WTC11 (cell line): ENCODE measurements around the gene POLA1. TPM values are rescaled to one million over a fixed set of nuclear protein-coding genes. Genes with fewer than 3 reads are reported as not detected.

Source experiments
- ATAC-seq: fragments of 200-7000 bp; cut with Tn5 transposase; 2 replicates; pipeline ENCODE4 v1.10.0; 2021; ENCODE audit warnings: mild to moderate bottlenecking, moderate library complexity
- CTCF ChIA-PET: fragments of 300-600 bp; sonication (Branson Sonifier 250); formaldehyde crosslinking; loops from one replicate; lab custom pipeline; 2021; ENCODE audit warnings: antibody characterized with exemption; lab: Charles Lee
- POLR2A ChIA-PET: fragments of 350-600 bp; sonication (Branson Sonifier 250); formaldehyde crosslinking; loops from one replicate; lab custom pipeline; 2021; ENCODE audit warnings: antibody characterized with exemption; lab: Charles Lee
- DNase-seq: peaks from one replicate; pipeline ENCODE4 v3.0.0; 2021; ENCODE audit warnings: low spot score
- H3K27ac Mint-ChIP-seq: 2 replicates; pipeline ENCODE4 v1.8.0; 2021; ENCODE audit warnings: mixed read lengths
- H3K27me3 Mint-ChIP-seq: 2 replicates; pipeline ENCODE4 v1.8.0; 2021; ENCODE audit warnings: low read depth, mild to moderate bottlenecking, moderate library complexity, mixed read lengths
- H3K36me3 Mint-ChIP-seq: 2 replicates; pipeline ENCODE4 v1.8.0; 2021; ENCODE audit warnings: mixed read lengths
- H3K4me1 Mint-ChIP-seq: 2 replicates; pipeline ENCODE4 v1.8.0; 2022; ENCODE audit warnings: mixed read lengths
- H3K4me3 Mint-ChIP-seq: 2 replicates; pipeline ENCODE4 v1.8.0; 2021; ENCODE audit warnings: mild to moderate bottlenecking, moderate library complexity, mixed read lengths
- H3K9me3 Mint-ChIP-seq: 2 replicates; pipeline ENCODE4 v1.8.0; 2021; ENCODE audit warnings: mixed read lengths
- AFF4 ChIP-seq: sonication (generic); formaldehyde crosslinking; IDR thresholded peaks from 2 replicates; pipeline ENCODE4 v1.8.1; 2023; ENCODE audit warnings: mild to moderate bottlenecking, missing genetic modification reagents, borderline replicate concordance
- CREM ChIP-seq: sonication (generic); formaldehyde crosslinking; IDR thresholded peaks from 2 replicates; pipeline ENCODE4 v1.8.1; 2022; ENCODE audit warnings: mild to moderate bottlenecking, missing genetic modification reagents, moderate library complexity
- CTCF ChIP-seq: fragments of 200-600 bp; IDR thresholded peaks from 2 replicates; pipeline ENCODE4 v1.8.0; 2022; ENCODE audit warnings: antibody characterized with exemption
- E2F4 ChIP-seq: sonication (generic); formaldehyde crosslinking; IDR thresholded peaks from 2 replicates; pipeline ENCODE4 v1.8.1; 2022; ENCODE audit warnings: low read depth, mild to moderate bottlenecking, moderate library complexity, missing genetic modification reagents, borderline replicate concordance
- ERG ChIP-seq: fragments of 250-450 bp; sonication (Bioruptor Pico); IDR thresholded peaks from 2 replicates; pipeline ENCODE4 v1.8.0; 2021; ENCODE audit warnings: mild to moderate bottlenecking
- ESRRA ChIP-seq: sonication (generic); formaldehyde crosslinking; IDR thresholded peaks from 2 replicates; pipeline ENCODE4 v1.8.1; 2022; ENCODE audit warnings: mild to moderate bottlenecking, missing genetic modification reagents, borderline replicate concordance
- FOXP4 ChIP-seq: sonication (generic); formaldehyde crosslinking; IDR thresholded peaks from 2 replicates; pipeline ENCODE4 v1.8.0; 2022; ENCODE audit warnings: mild to moderate bottlenecking, missing genetic modification reagents
- HMGA2 ChIP-seq: fragments of 250-450 bp; sonication (Bioruptor Pico); IDR thresholded peaks from 2 replicates; pipeline ENCODE4 v1.4.0; 2021; ENCODE audit warnings: mild to moderate bottlenecking, moderate library complexity
- IRF1 ChIP-seq: sonication (generic); formaldehyde crosslinking; IDR thresholded peaks from 2 replicates; pipeline ENCODE4 v1.8.0; 2023; ENCODE audit warnings: missing genetic modification reagents
- NR1H2 ChIP-seq: sonication (generic); formaldehyde crosslinking; IDR thresholded peaks from 2 replicates; pipeline ENCODE4 v1.9.0; 2021; ENCODE audit warnings: mild to moderate bottlenecking, moderate library complexity, missing genetic modification reagents
- NR2C2 ChIP-seq: sonication (generic); formaldehyde crosslinking; IDR thresholded peaks from 2 replicates; pipeline ENCODE4 v1.8.0; 2022; ENCODE audit warnings: mild to moderate bottlenecking, missing genetic modification reagents
- SP1 ChIP-seq: sonication (generic); formaldehyde crosslinking; conservative IDR thresholded peaks from 2 replicates; pipeline ENCODE4 v1.8.1; 2022; ENCODE audit warnings: missing genetic modification reagents
- TP53 ChIP-seq: sonication (generic); formaldehyde crosslinking; IDR thresholded peaks from 2 replicates; pipeline ENCODE4 v1.8.1; 2023; ENCODE audit warnings: mild to moderate bottlenecking, missing genetic modification reagents
- USF1 ChIP-seq: sonication (generic); formaldehyde crosslinking; IDR thresholded peaks from 2 replicates; pipeline ENCODE4 v1.8.0; 2022; ENCODE audit warnings: mild to moderate bottlenecking, missing genetic modification reagents
- USF2 ChIP-seq: sonication (generic); formaldehyde crosslinking; IDR thresholded peaks from 2 replicates; pipeline ENCODE4 v1.8.1; 2023; ENCODE audit warnings: mild to moderate bottlenecking, missing genetic modification reagents, moderate library complexity
- ZNF121 ChIP-seq: sonication (generic); formaldehyde crosslinking; IDR thresholded peaks from 2 replicates; pipeline ENCODE4 v1.8.0; 2023; ENCODE audit warnings: missing genetic modification reagents
- ZNF232 ChIP-seq: sonication (generic); formaldehyde crosslinking; IDR thresholded peaks from 2 replicates; pipeline ENCODE4 v1.8.0; 2022; ENCODE audit warnings: mild to moderate bottlenecking, missing genetic modification reagents
- total RNA-seq: library from RNA; stranded (reverse); gene quantifications from 3 replicates; pipeline ENCODE4 v1.2.3, GENCODE V29; 2021

Gene POLA1
- total RNA-seq, 1 experiment from 2014 or later: 29.9 TPM

- no peak for DNase-seq
- ATAC-seq: no peak
- H3K4me1 Mint-ChIP-seq: peaks cover 14% of the 10 kb centered on the region
- no peak overlapping the region for H3K27ac Mint-ChIP-seq
- H3K4me3 Mint-ChIP-seq: no peak overlapping the region
- no peak for TF ChIP-seq TP53 (CRISPR knock-in tag)
- TF ChIP-seq IRF1 (CRISPR knock-in tag): no peak
- TF ChIP-seq SP1: no peak
- no peak for TF ChIP-seq CTCF
- no peak for TF ChIP-seq ZNF121 (CRISPR knock-in tag)
- no peak for TF ChIP-seq ZNF232 (CRISPR knock-in tag)
- no peak for TF ChIP-seq USF2
- no peak for TF ChIP-seq NR2C2 (CRISPR knock-in tag)
- no peak for TF ChIP-seq USF1
- TF ChIP-seq AFF4 (CRISPR knock-in tag): no peak
- TF ChIP-seq E2F4 (CRISPR knock-in tag): no peak
- no peak for TF ChIP-seq HMGA2 (CRISPR knock-in tag)
- CTCF ChIA-PET: interaction anchor here (2.9 kb wide), 1 partner anchor 19 kb away, joined by 9 read pairs; no protein-coding TSS in a partner anchor
- POLR2A ChIA-PET: no interaction called here
- H3K27me3 Mint-ChIP-seq: no peaks in the 10 kb centered on the region
- H3K9me3 Mint-ChIP-seq: no peaks in the 10 kb centered on the region
- H3K36me3 Mint-ChIP-seq: no peaks in the 10 kb centered on the region
These were observed 35.9 kb upstream of the POLA1 start for GRCh38 chrX:24657671-24658386.

- Mint-ChIP-seq H3K9me3 (no peaks in the 10 kb centered on the region), H3K4me3 (no peak overlapping the region), H3K4me1 (peaks cover 14% of the 10 kb centered on the region), H3K27ac (no peak overlapping the region), H3K27me3 (no peaks in the 10 kb centered on the region), H3K36me3 (no peaks in the 10 kb centered on the region)
- TF ChIP-seq ESRRA (no peak), NR1H2 (CRISPR knock-in tag) (no peak), ERG (CRISPR knock-in tag) (no peak), FOXP4 (no peak), CREM (CRISPR knock-in tag) (no peak)
- CTCF ChIA-PET: interaction anchor here (0.5 to 0.8 kb wide), 2 partner anchors 13 to 48 kb away, joined by 3 to 5 read pairs; no protein-coding TSS in a partner anchor
- DNase-seq: no peak
- ATAC-seq: no peak
- POLR2A ChIA-PET: interaction anchor here (0.5 to 0.6 kb wide), 2 partner anchors 65 to 164 kb away, joined by 3 to 5 read pairs; no protein-coding TSS in a partner anchor
These were observed 35.3 kb upstream of the POLA1 start for GRCh38 chrX:24658421-24658820.
